NB4 (cell line): ENCODE measurements around the gene EMX1.

ENCODE experiments used
- DNase-seq: peaks from one replicate; pipeline ENCODE4 v3.0.0; 2010; ENCODE audit warnings: low read depth
- H3K4me3 ChIP-seq: one replicate; pipeline ENCODE4 v1.5.1; 2011; ENCODE audit warnings: mild to moderate bottlenecking, low read depth, low read length, moderate library complexity
- MYC ChIP-seq: IDR thresholded peaks from 2 replicates; pipeline ENCODE4 v1.6.1; 2011; ENCODE audit warnings: low read depth, low read length
- POLR2A ChIP-seq: IDR thresholded peaks from 2 replicates; pipeline ENCODE4 v1.6.1; 2011; ENCODE audit warnings: mild to moderate bottlenecking; ENCODE audit not compliant: insufficient read length; ENCODE audit errors: extremely low read depth
- TF ChIP-seq, protein P1 (sequence below): IDR thresholded peaks from 2 replicates; pipeline ENCODE4 v1.6.1; 2011; ENCODE audit warnings: low read depth, low read length
- TF ChIP-seq, protein P2 (sequence below): IDR thresholded peaks from one replicate; pipeline ENCODE4 v1.5.1; 2012; ENCODE audit warnings: low read depth, low read length

EMX1 gene

DNA sequence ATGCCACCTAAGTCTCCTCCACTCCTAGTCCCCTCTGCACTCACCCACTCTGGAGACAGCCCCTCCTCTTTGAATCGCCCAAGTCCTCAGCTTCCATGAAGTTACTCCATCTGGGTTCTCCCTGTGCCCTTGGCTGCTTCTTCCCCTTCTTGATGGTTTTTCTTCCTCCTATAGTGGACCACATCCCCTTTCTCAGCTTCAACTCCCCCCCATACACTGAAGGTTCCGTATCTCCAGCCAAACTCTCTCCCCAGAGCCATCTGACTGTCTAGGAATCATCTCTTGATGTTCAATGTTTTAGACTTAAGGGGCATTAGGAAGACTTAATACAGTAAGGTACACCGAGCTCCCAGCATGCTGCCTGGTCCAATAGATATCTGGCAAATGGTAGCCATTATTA is 39.6 kb downstream of the EMX1 start:
- TF ChIP-seq, protein P1, sequence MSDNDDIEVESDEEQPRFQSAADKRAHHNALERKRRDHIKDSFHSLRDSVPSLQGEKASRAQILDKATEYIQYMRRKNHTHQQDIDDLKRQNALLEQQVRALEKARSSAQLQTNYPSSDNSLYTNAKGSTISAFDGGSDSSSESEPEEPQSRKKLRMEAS, result no peak
- TF ChIP-seq, protein P2, sequence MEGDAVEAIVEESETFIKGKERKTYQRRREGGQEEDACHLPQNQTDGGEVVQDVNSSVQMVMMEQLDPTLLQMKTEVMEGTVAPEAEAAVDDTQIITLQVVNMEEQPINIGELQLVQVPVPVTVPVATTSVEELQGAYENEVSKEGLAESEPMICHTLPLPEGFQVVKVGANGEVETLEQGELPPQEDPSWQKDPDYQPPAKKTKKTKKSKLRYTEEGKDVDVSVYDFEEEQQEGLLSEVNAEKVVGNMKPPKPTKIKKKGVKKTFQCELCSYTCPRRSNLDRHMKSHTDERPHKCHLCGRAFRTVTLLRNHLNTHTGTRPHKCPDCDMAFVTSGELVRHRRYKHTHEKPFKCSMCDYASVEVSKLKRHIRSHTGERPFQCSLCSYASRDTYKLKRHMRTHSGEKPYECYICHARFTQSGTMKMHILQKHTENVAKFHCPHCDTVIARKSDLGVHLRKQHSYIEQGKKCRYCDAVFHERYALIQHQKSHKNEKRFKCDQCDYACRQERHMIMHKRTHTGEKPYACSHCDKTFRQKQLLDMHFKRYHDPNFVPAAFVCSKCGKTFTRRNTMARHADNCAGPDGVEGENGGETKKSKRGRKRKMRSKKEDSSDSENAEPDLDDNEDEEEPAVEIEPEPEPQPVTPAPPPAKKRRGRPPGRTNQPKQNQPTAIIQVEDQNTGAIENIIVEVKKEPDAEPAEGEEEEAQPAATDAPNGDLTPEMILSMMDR, result no peak
- TF ChIP-seq POLR2A (no peak), MYC (no peak)
- DNase-seq, result peak; percentile 28
- H3K4me3 ChIP-seq, result no peak overlapping the region

GRCh38 chr2:72958542-72959385 is 41.4 kb downstream of the EMX1 start:
- TF ChIP-seq POLR2A, result no peak
- TF ChIP-seq, protein P1, result no peak
- TF ChIP-seq, protein P2, result no peak
- TF ChIP-seq MYC, result no peak

GRCh38 chr2:72959554-72959953 is 42.2 kb downstream of the EMX1 start:
- no peak overlapping the region for H3K4me3 ChIP-seq
- DNase-seq, result no peak
- TF ChIP-seq, protein P2, result no peak
- TF ChIP-seq POLR2A, result no peak

More at GRCh38 chr2:72958542-72959385, 41.4 kb downstream of the EMX1 start:
- no peak overlapping the region for H3K4me3 ChIP-seq
- DNase-seq, result no peak

- no peak overlapping the region for H3K4me3 ChIP-seq
- TF ChIP-seq, protein P2, result no peak
- TF ChIP-seq MYC, result no peak
- DNase-seq, result no peak
Measured at GRCh38 chr2:72959995-72960981, 43.0 kb downstream of the EMX1 start.

DNA sequence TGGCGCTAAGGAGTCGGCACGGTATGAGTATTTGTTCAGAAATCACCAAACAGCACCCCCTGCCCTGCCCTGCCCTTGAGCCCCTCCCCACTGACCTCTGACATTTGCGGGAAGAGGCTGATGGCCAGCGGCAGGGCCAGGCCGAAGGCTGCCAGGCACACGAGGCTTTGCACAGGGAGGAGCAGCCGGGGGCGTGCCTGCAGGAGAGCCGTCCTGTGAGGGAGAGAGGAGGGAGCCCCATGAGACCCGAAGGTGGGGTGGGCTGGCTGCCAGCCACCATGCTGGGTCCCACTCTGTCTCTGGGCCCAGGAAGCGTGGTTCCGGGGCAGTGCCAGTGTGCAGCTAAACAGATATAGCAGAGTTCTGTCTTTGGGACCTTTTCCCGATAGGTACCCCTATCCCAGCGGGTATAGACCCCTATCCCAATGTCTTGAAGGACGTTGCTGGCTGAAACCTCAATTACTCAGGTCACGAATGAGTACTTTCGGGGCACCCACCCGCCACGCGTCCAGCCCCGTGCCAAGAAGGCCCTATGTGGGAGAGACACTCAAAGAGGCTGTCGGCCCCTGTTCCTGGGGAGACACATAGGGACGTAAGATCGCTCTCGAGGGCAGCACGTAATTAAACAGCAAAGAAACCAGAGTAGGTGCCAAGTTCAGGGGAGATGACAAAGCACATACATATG is 43.9 kb downstream of the EMX1 start:
- TF ChIP-seq POLR2A (no peak), MYC (no peak)
- TF ChIP-seq, protein P2, result no peak
- no peak overlapping the region for H3K4me3 ChIP-seq
- DNase-seq, result no peak
